KG1 (cell line): ENCODE measurements around the gene XPNPEP3.
"Not testable (repeated sequence)": the region's sequence is repeated elsewhere in the genome, so short reads cannot be mapped to it uniquely, and the experiment has no call there.

ENCODE experiments used
- DNase-seq: peaks from one replicate; lab custom pipeline; 2025; lab: John Stamatoyannopoulos, UW

Gene XPNPEP3

GRCh38 chr22:40857309-40857855 lies 434 bp downstream of the XPNPEP3 start:
- DNase-seq, result no peak

GRCh38 chr22:40862013-40862412 lies 5.1 kb downstream of the XPNPEP3 start, which contains the start of gene DNAJB7:
Gene DNAJB7, minus strand, starts transcription at chr22:40862113. Its CDS starts 119 bp downstream, at chr22:40861994.
- no peak for DNase-seq

- DNase-seq, result no peak
Observed at GRCh38 chr22:40862537-40862936, 5.6 kb downstream of the XPNPEP3 start.

GRCh38 chr22:40867109-40867508 lies 10.2 kb downstream of the XPNPEP3 start:
- no peak for DNase-seq

- not testable (repeated sequence) for DNase-seq
Observed at GRCh38 chr22:40868379-40868778, 11.4 kb downstream of the XPNPEP3 start.

- no peak for DNase-seq
Observed at GRCh38 chr22:40874016-40874415, 17.1 kb downstream of the XPNPEP3 start.

GRCh38 chr22:40875111-40875510 lies 18.2 kb downstream of the XPNPEP3 start:
- DNase-seq, result no peak

- no peak for DNase-seq
Observed at GRCh38 chr22:40876907-40877306, 20.0 kb downstream of the XPNPEP3 start.

GRCh38 chr22:40877488-40877887 lies 20.5 kb downstream of the XPNPEP3 start:
- DNase-seq, result no peak

- no peak for DNase-seq
Observed at GRCh38 chr22:40878922-40879321, 22.0 kb downstream of the XPNPEP3 start.

GRCh38 chr22:40889116-40889515 lies 32.2 kb downstream of the XPNPEP3 start:
- DNase-seq, result no peak

GRCh38 chr22:40890881-40891280 lies 33.9 kb downstream of the XPNPEP3 start:
- no peak for DNase-seq

- no peak for DNase-seq
Observed at GRCh38 chr22:40894417-40894816, 37.5 kb downstream of the XPNPEP3 start.

GRCh38 chr22:40898850-40899357 lies 42.0 kb downstream of the XPNPEP3 start:
- peak; percentile 3 for DNase-seq

- no peak for DNase-seq
Observed at GRCh38 chr22:40904101-40904500, 47.2 kb downstream of the XPNPEP3 start.

GRCh38 chr22:40908895-40909294 lies 51.9 kb downstream of the XPNPEP3 start:
- DNase-seq, result no peak

- no peak for DNase-seq
Observed at GRCh38 chr22:40911772-40912171, 54.8 kb downstream of the XPNPEP3 start.

- not testable (repeated sequence) for DNase-seq
Observed at GRCh38 chr22:40912987-40913386, 56.0 kb downstream of the XPNPEP3 start.

GRCh38 chr22:40919446-40919845 lies 62.5 kb downstream of the XPNPEP3 start:
- DNase-seq, result no peak

GRCh38 chr22:40920526-40920925 lies 63.6 kb downstream of the XPNPEP3 start:
- DNase-seq, result no peak

- DNase-seq, result peak; percentile 30
Observed at GRCh38 chr22:40922484-40923303, 65.7 kb downstream of the XPNPEP3 start.

GRCh38 chr22:40928657-40929056 lies 71.7 kb downstream of the XPNPEP3 start:
- no peak for DNase-seq

GRCh38 chr22:40932396-40932795 lies 75.4 kb downstream of the XPNPEP3 start:
- no peak for DNase-seq
